ENCODE data around the gene UTP14C.
A peak's percentile ranks its signal among the peaks of the same experiment; 100 is the strongest.
"Not testable (repeated sequence)": the region's sequence is repeated elsewhere in the genome, so short reads cannot be mapped to it uniquely, and the experiment has no call there.

The UTP14C gene

GRCh38 chr13:52002361-52002760 is 22.1 kb upstream of the UTP14C start:
- DNase-seq (ENCODE audit: low read depth, low spot score) = no peak

GRCh38 chr13:52003541-52003940 is 20.9 kb upstream of the UTP14C start:
- DNase-seq (ENCODE audit: low read depth, low spot score) = no peak

- no peak for DNase-seq (ENCODE audit: low read depth, low spot score)
Measured at GRCh38 chr13:52004511-52005170, 19.9 kb upstream of the UTP14C start.

GRCh38 chr13:52005841-52006522 is 18.5 kb upstream of the UTP14C start:
- DNase-seq (ENCODE audit: low read depth, low spot score) = no peak

- DNase-seq (ENCODE audit: low read depth, low spot score) = no peak
Measured at GRCh38 chr13:52006523-52007245, 17.8 kb upstream of the UTP14C start.

- DNase-seq (ENCODE audit: low read depth, low spot score) = no peak
Measured at GRCh38 chr13:52009946-52010345, 14.5 kb upstream of the UTP14C start.

GRCh38 chr13:52010890-52011631 is 13.4 kb upstream of the UTP14C start, which contains the start of gene ATP7B:
TSS of gene ATP7B (minus strand) at chr13:52011450. CDS start at chr13:52011337, 113 bp downstream.
- DNase-seq (ENCODE audit: low read depth, low spot score) = no peak

- DNase-seq (ENCODE audit: low read depth, low spot score) = peak; percentile 96
Measured at GRCh38 chr13:52011632-52012511, 12.6 kb upstream of the UTP14C start, which contains the start of gene ALG11. TSS of gene ALG11 (plus strand) at chr13:52012398. CDS start at chr13:52012419, 21 bp downstream.

- no peak for DNase-seq (ENCODE audit: low read depth, low spot score)
Measured at GRCh38 chr13:52012512-52012836, 12.0 kb upstream of the UTP14C start.

GRCh38 chr13:52016296-52016695 is 8.2 kb upstream of the UTP14C start:
- no peak for DNase-seq (ENCODE audit: low read depth, low spot score)

GRCh38 chr13:52020191-52020590 is 4.3 kb upstream of the UTP14C start:
- DNase-seq (ENCODE audit: low read depth, low spot score) = no peak

GRCh38 chr13:52022356-52022755 is 2.1 kb upstream of the UTP14C start:
- DNase-seq (ENCODE audit: low read depth, low spot score) = no peak

GRCh38 chr13:52025475-52026245 is 1.2 kb downstream of the UTP14C start:
- DNase-seq (ENCODE audit: low read depth, low spot score) = no peak

- no peak for DNase-seq (ENCODE audit: low read depth, low spot score)
Measured at GRCh38 chr13:52026246-52026626, 1.7 kb downstream of the UTP14C start.

- no peak for DNase-seq (ENCODE audit: low read depth, low spot score)
Measured at GRCh38 chr13:52027832-52028231, 3.3 kb downstream of the UTP14C start.

GRCh38 chr13:52029569-52029968 is 5.1 kb downstream of the UTP14C start:
- no peak for DNase-seq (ENCODE audit: low read depth, low spot score)

- DNase-seq (ENCODE audit: low read depth, low spot score) = not testable (repeated sequence)
Measured at GRCh38 chr13:52030401-52030800, 5.9 kb downstream of the UTP14C start.

- DNase-seq (ENCODE audit: low read depth, low spot score) = no peak
Measured at GRCh38 chr13:52033039-52033438, 8.5 kb downstream of the UTP14C start.

GRCh38 chr13:52034616-52035226 is 10.2 kb downstream of the UTP14C start:
- DNase-seq (ENCODE audit: low read depth, low spot score) = no peak

- no peak for DNase-seq (ENCODE audit: low read depth, low spot score)
Measured at GRCh38 chr13:52036037-52036436, 11.5 kb downstream of the UTP14C start.

Data from brain pericyte (primary cell).